Osteocyte (in vitro differentiated cells): ENCODE results near the gene DCLRE1C. TPM values are rescaled to one million over a fixed set of nuclear protein-coding genes. Genes with fewer than 3 reads are reported as not detected.
"Not testable (repeated sequence)": the region's sequence is repeated elsewhere in the genome, so short reads cannot be mapped to it uniquely, and the experiment has no call there.

Experiments
- DNase-seq: peaks from one replicate; pipeline ENCODE4 v3.0.0; 2021; ENCODE audit warnings: mixed read lengths; ENCODE audit not compliant: unreplicated experiment; ENCODE audit errors: extremely low spot score
- H3K27ac Mint-ChIP-seq: one replicate; pipeline ENCODE4 v1.8.0; 2021; ENCODE audit warnings: mild to moderate bottlenecking, mixed read lengths; ENCODE audit not compliant: unreplicated experiment
- H3K27me3 Mint-ChIP-seq: one replicate; pipeline ENCODE4 v1.8.0; 2021; ENCODE audit warnings: mixed read lengths; ENCODE audit not compliant: unreplicated experiment
- H3K36me3 Mint-ChIP-seq: one replicate; pipeline ENCODE4 v1.8.0; 2021; ENCODE audit warnings: mixed read lengths; ENCODE audit not compliant: unreplicated experiment
- H3K4me1 Mint-ChIP-seq: one replicate; pipeline ENCODE4 v1.8.0; 2021; ENCODE audit warnings: mixed read lengths; ENCODE audit not compliant: unreplicated experiment
- H3K4me3 Mint-ChIP-seq: one replicate; pipeline ENCODE4 v1.8.0; 2021; ENCODE audit warnings: mild to moderate bottlenecking, moderate library complexity, mixed read lengths; ENCODE audit not compliant: unreplicated experiment
- H3K9me3 Mint-ChIP-seq: one replicate; pipeline ENCODE4 v1.8.0; 2021; ENCODE audit warnings: mixed read lengths; ENCODE audit not compliant: unreplicated experiment
- CTCF ChIP-seq: fragments of 200-600 bp; sonication (generic); IDR thresholded peaks from 2 replicates; pipeline ENCODE4 v1.5.0; 2021; ENCODE audit warnings: antibody characterized with exemption, mild to moderate bottlenecking, moderate library complexity
- total RNA-seq: library from RNA; stranded (reverse); gene quantifications from 2 replicates; pipeline ENCODE4 v1.2.1, GENCODE V29; 2021

The DCLRE1C gene
- total RNA-seq, 1 donor from 2014 or later: 9.3 TPM

- H3K27ac Mint-ChIP-seq: no peak overlapping the region
- TF ChIP-seq CTCF: no peak
- H3K4me3 Mint-ChIP-seq: no peak overlapping the region
- no peak for DNase-seq
- no peaks in the 10 kb centered on the region for H3K9me3 Mint-ChIP-seq
- H3K36me3 Mint-ChIP-seq: no peaks in the 10 kb centered on the region
- no peaks in the 10 kb centered on the region for H3K4me1 Mint-ChIP-seq
- peaks cover 10% of the 10 kb centered on the region for H3K27me3 Mint-ChIP-seq
Observed at GRCh38 chr10:14982744-14983143, 28.8 kb upstream of the DCLRE1C start.

- H3K27ac Mint-ChIP-seq: no peak overlapping the region
- no peaks in the 10 kb centered on the region for H3K9me3 Mint-ChIP-seq
- no peaks in the 10 kb centered on the region for H3K36me3 Mint-ChIP-seq
- no peak for DNase-seq
- peak; percentile 21 for TF ChIP-seq CTCF
- H3K27me3 Mint-ChIP-seq: peaks cover 18% of the 10 kb centered on the region
- no peak overlapping the region for H3K4me3 Mint-ChIP-seq
- H3K4me1 Mint-ChIP-seq: peaks cover 2% of the 10 kb centered on the region
Observed at GRCh38 chr10:14975672-14976273, 21.9 kb upstream of the DCLRE1C start.

GRCh38 chr10:14974153-14974998 lies 20.5 kb upstream of the DCLRE1C start:
- H3K36me3 Mint-ChIP-seq, H3K4me1 Mint-ChIP-seq, DNase-seq, H3K27ac Mint-ChIP-seq, H3K4me3 Mint-ChIP-seq, H3K9me3 Mint-ChIP-seq: not testable (repeated sequence)
- peaks cover 22% of the 10 kb centered on the region for H3K27me3 Mint-ChIP-seq

- TF ChIP-seq CTCF: peak; percentile 57
- no peak for DNase-seq
- H3K4me1 Mint-ChIP-seq: peaks cover 2% of the 10 kb centered on the region
- no peaks in the 10 kb centered on the region for H3K36me3 Mint-ChIP-seq
- peaks cover 19% of the 10 kb centered on the region for H3K27me3 Mint-ChIP-seq
- no peak overlapping the region for H3K27ac Mint-ChIP-seq
- no peak overlapping the region for H3K4me3 Mint-ChIP-seq
- H3K9me3 Mint-ChIP-seq: no peaks in the 10 kb centered on the region
Observed at GRCh38 chr10:14971867-14972448, 18.1 kb upstream of the DCLRE1C start.

- no peaks in the 10 kb centered on the region for H3K9me3 Mint-ChIP-seq
- peaks cover 6% of the 10 kb centered on the region for H3K27me3 Mint-ChIP-seq
- no peaks in the 10 kb centered on the region for H3K4me1 Mint-ChIP-seq
- no peak overlapping the region for H3K27ac Mint-ChIP-seq
- no peaks in the 10 kb centered on the region for H3K36me3 Mint-ChIP-seq
- DNase-seq: no peak
- H3K4me3 Mint-ChIP-seq: no peak overlapping the region
- TF ChIP-seq CTCF: no peak
Observed at GRCh38 chr10:14967897-14968296, 14.0 kb upstream of the DCLRE1C start.
